HG02884 (cell line): ENCODE results near the gene MYO7B.

ENCODE experiments used
- ATAC-seq: cut with Tn5 transposase; IDR thresholded peaks from one replicate; pipeline ENCODE4 v1.9.1; 2021; ENCODE audit warnings: mild to moderate bottlenecking, moderate library complexity; ENCODE audit not compliant: unreplicated experiment

MYO7B gene

GRCh38 chr2:127658641-127659407 is 123.3 kb downstream of the MYO7B start:
- no peak for ATAC-seq

DNA sequence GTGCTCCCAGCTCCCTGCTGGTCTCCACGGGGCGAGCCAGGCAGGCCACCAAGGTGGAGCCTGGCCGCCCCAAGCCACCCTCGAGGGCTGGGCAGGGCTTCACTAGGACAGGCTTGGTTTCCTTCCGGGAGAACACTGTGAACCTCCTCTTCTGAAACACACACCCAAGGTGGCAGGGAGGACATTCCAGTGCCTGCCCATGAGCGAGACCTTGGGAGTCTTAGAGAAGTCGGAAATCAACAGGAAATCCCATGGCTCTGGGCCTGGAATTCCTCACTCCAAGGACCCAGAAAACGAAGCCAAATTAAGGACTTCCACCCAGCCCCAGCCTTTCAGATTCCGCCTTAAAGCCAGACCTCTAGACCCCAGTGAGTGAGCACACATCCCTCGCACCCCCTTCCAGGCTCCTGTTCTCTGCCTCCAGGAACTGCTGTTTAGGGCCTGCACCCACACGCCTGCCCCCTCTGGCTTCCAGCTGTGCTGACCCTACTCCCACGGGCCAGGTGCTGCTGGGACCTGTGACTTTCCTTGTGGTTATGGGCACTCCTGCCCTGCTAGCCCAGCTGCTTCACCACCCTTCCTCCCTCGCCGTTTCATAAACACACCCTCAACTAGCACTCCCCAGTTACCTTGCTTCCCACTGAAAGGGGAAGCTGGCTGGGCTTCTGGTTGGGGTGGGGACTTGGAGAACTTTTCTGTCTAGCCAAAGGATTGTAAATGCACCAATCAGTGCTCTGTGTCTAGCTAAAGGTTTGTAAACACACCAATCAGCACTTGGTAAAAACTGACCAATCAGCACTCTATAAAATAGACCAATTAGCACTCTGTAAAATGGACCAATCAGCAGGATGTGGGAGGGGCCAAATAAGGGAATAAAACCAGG is 124.2 kb downstream of the MYO7B start:
- ATAC-seq = no peak

DNA sequence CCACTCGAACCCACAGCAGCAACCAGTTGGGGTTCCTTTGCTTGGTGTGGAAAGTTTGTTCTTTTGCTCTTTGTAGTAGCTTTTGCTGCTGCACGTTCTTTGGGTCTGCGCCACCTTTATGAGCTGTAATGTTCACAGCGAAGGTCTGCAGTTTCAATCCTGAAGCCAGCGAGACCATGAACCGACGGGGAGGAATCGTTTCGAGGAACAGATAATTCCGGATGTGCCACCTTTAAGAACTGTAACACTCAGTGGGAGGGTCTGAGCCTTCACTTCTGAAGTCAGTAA is 124.8 kb downstream of the MYO7B start:
- no peak for ATAC-seq

GRCh38 chr2:127661072-127661649 is 125.7 kb downstream of the MYO7B start:
- no peak for ATAC-seq

DNA sequence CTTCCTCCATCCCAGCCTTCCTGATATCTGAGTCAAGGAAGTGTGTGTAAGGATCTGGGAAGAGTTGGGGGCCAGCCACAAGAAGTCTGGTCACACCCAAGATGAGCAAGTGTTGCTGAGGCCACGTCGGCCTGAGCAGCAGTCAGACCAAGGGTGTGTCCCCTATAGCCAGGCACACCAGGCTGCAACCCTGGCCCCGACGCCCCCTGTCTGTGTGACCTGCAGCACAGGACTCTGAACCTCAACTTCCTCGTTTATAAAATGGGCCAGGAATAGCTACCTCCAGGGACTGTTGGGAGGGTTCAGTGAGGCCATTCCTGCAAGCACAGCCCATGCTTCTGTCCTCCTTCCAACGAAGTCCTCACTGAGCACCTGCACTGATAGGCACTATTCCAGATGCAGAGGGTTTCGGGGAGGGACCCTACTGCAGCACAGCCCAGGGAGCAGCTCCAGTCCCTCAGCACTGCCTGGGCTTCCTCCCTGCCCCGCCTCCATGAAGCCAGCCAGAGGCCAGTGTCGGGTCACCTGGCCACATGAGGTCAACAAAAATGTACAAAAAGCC is 126.5 kb downstream of the MYO7B start:
- ATAC-seq = no peak

GRCh38 chr2:127662937-127663565 is 127.6 kb downstream of the MYO7B start:
- no peak for ATAC-seq

DNA sequence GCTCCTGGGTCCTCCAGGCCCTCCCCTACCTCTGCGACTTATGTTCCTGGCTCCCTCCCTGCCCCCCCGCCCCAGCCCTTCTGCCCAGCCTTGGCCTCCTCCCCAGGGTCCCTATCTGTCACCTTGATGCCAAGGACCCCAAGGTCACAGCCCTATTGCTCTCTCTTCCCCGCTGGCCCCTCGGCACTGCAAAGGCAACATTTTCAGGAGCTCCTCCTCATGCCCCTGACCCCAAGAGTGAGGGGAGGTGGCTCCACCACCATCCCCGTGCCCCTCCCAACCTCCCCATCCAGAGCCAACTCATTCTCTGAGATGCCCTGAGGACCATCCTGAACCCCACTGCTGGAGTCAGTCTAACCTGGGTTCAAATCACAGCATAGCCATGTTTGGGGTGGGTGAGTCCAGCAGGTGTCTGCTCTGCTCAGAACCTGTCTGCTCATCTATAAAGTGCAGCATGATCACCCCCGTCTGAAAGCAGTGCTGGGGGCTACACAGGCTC is 128.1 kb downstream of the MYO7B start:
- ATAC-seq = no peak

GRCh38 chr2:127664065-127664894 is 128.8 kb downstream of the MYO7B start:
- no peak for ATAC-seq

- ATAC-seq = no peak
Observed at GRCh38 chr2:127664895-127665225, 129.4 kb downstream of the MYO7B start.

GRCh38 chr2:127665267-127665893 is 129.9 kb downstream of the MYO7B start:
- no peak for ATAC-seq

DNA sequence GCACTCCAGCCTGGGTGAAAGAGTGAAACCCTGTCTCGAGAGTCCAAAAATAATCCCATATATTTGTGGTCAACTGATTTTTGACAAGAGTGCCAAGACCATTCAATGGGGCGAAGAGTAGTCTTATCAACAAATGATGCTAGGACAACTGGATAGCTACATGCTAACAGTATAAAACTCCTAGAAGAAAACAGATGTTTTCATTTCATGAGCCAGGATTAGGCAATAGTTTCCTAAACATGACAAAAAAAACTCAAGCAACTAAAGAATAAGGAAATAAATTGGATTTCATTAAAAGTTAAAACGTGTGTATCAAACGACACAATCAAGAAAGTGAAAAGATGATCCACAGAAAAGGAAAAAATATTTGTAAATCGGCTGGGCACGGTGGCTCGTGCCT is 133.6 kb downstream of the MYO7B start:
- no peak for ATAC-seq

DNA sequence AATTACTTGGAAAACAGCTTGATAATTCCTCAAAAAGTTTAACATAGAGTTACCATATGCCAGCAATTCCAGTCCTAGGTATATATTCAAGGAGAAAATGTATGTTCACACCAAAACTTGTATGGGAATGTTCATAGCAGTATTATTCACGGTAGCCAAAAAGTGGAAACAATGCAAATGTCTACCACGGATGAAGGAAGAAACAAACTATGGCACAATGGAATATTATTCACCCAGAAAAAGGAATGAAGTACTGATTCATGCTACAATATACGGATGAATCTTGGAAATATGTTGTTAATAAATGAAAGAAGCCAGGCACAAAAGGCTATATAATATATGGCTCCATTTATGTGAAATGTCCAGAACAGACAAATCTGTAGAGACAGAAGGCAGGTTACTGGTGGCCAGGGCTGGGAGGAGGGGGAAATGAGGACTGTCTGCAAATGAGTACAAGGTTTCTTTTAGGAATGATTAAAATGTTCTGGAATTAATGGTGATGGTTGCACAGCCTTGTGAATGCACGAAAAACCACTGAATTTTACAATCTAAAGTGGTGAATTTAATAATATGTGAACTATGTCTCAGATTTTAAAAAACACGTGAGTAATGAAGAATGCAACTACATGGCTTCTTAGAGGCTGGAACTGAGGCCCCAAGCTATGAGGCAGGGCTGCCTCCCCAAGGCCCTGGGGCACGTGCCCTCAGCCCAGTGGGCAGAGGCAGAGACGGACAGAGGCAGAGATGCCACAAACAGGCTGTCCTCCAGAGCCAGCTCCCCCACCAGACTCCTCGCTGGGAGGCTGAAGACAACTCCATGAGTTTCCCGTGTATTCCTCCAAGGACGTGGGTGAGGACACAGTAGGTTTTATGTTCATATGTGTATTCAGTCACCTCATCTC is 134.8 kb downstream of the MYO7B start:
- ATAC-seq = no peak

- ATAC-seq = no peak
Observed at GRCh38 chr2:127670957-127671290, 135.4 kb downstream of the MYO7B start.

DNA sequence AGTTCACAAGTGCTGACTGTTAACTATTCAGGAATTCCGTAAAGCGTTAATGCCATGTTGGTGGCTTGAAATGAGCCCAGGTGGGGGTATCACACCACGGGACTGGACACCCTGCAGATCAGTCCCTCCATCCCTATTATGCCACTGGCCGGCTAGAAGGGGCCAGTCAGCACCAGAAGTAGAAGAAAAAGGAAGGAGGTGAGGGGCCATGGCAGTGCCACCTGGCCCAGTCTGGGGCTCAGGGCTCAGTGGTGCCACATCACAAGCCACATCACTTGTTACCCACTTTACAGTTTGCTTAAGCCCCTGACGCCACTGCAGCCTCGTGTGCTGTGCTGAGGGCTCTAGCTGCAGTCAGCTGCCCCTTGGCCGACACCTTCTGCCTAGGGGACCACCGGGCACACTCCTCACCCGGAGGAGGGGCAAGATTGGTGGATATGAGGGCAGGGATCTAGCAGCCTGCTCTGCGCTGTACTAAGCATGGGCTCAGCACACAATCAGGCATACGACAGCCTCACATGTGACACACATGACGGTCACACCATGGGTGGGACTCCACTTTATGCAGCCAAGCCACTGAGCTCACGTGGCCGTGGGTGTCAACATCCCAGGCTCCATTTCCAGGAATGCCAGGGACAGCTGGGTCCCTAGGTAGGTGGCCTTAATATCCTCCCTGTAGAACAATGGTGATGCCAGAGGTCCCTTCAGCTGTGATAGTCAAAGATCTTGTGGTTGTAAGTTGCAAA is 136.2 kb downstream of the MYO7B start:
- ATAC-seq = no peak

DNA sequence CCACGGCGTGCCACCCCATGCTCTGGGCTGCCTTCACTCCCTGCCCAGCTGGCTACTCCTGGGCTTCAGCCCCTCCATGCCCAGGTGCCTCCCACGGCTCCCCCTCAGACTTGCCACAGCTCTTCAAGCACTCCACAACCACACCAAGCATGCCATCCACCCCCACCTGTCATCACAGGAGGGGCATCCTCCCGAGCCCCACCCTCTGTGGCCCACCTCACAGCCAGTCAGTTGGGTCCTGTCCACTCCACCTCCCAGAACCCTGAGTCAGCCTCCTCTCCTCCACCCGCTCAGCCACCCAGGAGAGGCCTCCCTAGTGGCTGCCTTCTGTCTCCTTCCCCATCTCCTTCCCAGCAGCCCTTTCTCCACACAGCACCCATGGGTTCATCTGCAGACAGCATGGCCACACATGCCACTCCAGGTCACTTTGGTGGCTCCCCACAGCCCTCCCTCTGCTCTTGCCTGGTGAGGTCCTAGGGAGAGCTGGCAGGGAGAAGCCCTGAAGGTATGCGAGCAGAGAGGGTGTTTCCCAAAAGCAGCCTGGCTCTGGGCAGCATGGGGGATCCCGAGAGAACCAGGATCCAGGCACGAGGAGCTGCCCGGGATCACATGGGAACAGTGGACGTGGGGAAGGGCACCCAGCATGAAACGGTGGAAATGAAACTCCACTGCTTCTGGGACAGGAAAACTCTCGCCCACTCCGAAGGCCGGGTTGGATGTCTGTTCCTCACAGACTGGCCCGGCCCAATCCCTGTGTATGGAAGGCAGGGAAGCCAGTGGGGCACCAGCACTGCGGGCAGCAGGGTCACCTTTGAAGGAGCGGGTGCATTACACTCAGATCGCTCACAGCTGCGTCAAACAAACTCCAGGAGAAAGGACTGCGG is 137.1 kb downstream of the MYO7B start:
- no peak for ATAC-seq

- no peak for ATAC-seq
Observed at GRCh38 chr2:127673291-127674069, 138.0 kb downstream of the MYO7B start.
